Colonic mucosa (tissue), 4 donors: ENCODE results near the gene ARL14. TPM values are rescaled to one million over a fixed set of nuclear protein-coding genes. Genes with fewer than 3 reads are reported as not detected.
A peak's percentile ranks its signal among the peaks of the same experiment; 100 is the strongest.

Experiments
- DNase-seq: peaks from one replicate; pipeline ENCODE4 v3.0.0-alpha.2; 2020
- H3K27ac ChIP-seq: fragments of 200-600 bp; one replicate; pipeline ENCODE4 v1.8.0; 2021
- H3K27me3 ChIP-seq: fragments of 200-600 bp; one replicate; pipeline ENCODE4 v1.8.0; 2021
- H3K36me3 ChIP-seq: fragments of 200-600 bp; one replicate; pipeline ENCODE4 v1.8.0; 2021
- H3K4me1 ChIP-seq: fragments of 200-600 bp; one replicate; pipeline ENCODE4 v1.8.0; 2021; ENCODE audit warnings: mild to moderate bottlenecking
- H3K4me3 ChIP-seq: fragments of 200-600 bp; one replicate; pipeline ENCODE4 v1.8.0; 2021
- H3K9ac ChIP-seq, 2 donors: one replicate each; pipeline ENCODE4 v1.7.0; 2013; ENCODE audit warnings: control low read depth in 2 of 2, low read depth in 2 of 2, low read length in 2 of 2
- H3K9me3 ChIP-seq: fragments of 200-600 bp; one replicate; pipeline ENCODE4 v1.8.0; 2021
- intact Hi-C: fragments of 100-400 bp; cut with DNase I; formaldehyde crosslinking; loops from one replicate; pipeline ENCODE4 v1.14.1; 2022
- total RNA-seq, 2 donors: library from RNA; stranded (reverse); fragmentation: NEBNext Ultra II Directional in 1 of 2; extraction: Animal tissue kit (Norgen Biotek cat#: 25700) in 1 of 2; gene quantifications; one replicate each; pipeline ENCODE4 v1.2.1, GENCODE V29; 2021
- TF ChIP-seq, protein P1 (sequence below): fragments of 200-600 bp; IDR thresholded peaks from one replicate; pipeline ENCODE4 v1.8.0; 2022; ENCODE audit warnings: antibody characterized with exemption, mild to moderate bottlenecking
- donor health status: healthy.
- donor health status: DM: no; HTN: no; CAD: no.
- donor health status: DM: no; HTN: no; CAD: no.

The ARL14 gene
- total RNA-seq, 2 donors from 2014 or later = 17.6 to 44.1 TPM

DNA sequence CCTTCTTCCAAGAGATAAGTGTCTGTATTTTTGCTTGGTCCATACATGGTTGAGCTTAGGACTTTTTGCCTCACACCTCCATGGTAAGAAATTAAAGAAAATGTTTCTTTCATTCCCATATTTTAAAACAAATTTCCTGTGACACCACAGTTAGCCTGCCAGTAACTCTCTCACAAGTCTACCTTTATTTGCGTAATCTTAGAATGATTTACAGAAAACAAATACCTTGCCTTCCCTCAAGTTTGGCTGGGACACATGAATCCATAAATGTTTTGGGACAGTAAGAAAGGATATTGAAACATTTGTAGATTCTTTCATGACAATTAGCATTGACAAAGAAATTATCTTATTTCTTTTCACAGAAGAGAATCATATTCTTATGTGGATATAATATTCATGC is 3.8 kb upstream of the ARL14 start:
- Histone ChIP-seq H3K27me3 (no peaks in the 10 kb centered on the region), H3K4me1 (no peaks in the 10 kb centered on the region), H3K36me3 (no peaks in the 10 kb centered on the region), H3K9me3 (no peaks in the 10 kb centered on the region), H3K9ac (no peak overlapping the region), H3K4me3 (no peak overlapping the region), H3K27ac (peak overlapping the region; percentile 51)
- TF ChIP-seq, protein P1, sequence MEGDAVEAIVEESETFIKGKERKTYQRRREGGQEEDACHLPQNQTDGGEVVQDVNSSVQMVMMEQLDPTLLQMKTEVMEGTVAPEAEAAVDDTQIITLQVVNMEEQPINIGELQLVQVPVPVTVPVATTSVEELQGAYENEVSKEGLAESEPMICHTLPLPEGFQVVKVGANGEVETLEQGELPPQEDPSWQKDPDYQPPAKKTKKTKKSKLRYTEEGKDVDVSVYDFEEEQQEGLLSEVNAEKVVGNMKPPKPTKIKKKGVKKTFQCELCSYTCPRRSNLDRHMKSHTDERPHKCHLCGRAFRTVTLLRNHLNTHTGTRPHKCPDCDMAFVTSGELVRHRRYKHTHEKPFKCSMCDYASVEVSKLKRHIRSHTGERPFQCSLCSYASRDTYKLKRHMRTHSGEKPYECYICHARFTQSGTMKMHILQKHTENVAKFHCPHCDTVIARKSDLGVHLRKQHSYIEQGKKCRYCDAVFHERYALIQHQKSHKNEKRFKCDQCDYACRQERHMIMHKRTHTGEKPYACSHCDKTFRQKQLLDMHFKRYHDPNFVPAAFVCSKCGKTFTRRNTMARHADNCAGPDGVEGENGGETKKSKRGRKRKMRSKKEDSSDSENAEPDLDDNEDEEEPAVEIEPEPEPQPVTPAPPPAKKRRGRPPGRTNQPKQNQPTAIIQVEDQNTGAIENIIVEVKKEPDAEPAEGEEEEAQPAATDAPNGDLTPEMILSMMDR = no peak
- intact Hi-C loops = no loop called here
- DNase-seq = no peak

DNA sequence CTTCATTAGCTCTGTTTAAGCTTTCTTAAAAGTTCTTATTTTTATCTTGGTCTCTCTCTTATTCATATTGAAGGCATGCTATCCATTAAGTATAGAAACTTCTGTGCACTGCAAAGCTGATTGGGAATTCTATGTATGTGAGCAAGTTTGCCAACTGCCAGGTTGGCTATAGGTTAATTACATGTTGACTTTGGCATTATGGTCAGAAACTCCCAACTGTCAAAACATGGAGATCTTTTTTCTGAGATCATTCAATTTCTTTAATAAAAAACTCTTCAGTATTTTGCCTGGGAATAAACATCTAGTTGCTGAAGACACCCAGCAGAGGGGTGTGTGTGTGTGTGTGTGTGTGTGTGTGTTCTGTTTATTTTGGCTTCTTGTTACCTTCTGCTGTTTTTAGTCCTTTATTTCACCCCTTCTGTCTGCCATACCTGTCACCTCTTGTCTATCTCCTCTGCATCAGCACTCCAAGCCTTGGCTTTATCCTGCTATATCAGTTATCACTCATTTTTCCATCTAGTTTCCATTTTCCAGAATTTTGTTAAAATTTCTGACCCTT is 1.3 kb upstream of the ARL14 start:
- Histone ChIP-seq H3K27ac (peak overlapping the region; percentile 89), H3K4me3 (no peak overlapping the region), H3K9ac (peak overlapping the region in 1 of 2 donors; percentile 30), H3K27me3 (no peaks in the 10 kb centered on the region), H3K36me3 (no peaks in the 10 kb centered on the region), H3K9me3 (no peaks in the 10 kb centered on the region), H3K4me1 (no peaks in the 10 kb centered on the region)
- peak; percentile 29 for DNase-seq
- intact Hi-C loops = no loop called here
- TF ChIP-seq, protein P1 = no peak

DNA sequence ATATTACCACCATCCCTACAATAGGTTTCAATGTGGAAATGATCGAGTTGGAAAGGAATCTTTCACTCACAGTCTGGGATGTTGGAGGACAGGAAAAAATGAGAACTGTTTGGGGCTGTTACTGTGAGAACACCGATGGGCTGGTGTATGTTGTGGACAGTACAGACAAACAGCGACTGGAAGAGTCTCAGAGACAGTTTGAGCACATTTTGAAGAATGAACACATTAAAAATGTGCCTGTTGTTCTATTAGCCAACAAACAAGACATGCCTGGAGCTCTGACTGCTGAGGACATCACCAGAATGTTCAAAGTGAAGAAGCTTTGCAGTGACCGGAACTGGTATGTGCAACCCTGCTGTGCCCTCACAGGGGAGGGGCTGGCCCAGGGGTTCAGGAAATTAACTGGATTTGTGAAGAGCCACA is 510 bp downstream of the ARL14 start:
- no peaks in the 10 kb centered on the region for H3K9me3 ChIP-seq
- intact Hi-C loops = no loop called here
- peak overlapping the region; percentile 38 to 76 for H3K9ac ChIP-seq

DNA sequence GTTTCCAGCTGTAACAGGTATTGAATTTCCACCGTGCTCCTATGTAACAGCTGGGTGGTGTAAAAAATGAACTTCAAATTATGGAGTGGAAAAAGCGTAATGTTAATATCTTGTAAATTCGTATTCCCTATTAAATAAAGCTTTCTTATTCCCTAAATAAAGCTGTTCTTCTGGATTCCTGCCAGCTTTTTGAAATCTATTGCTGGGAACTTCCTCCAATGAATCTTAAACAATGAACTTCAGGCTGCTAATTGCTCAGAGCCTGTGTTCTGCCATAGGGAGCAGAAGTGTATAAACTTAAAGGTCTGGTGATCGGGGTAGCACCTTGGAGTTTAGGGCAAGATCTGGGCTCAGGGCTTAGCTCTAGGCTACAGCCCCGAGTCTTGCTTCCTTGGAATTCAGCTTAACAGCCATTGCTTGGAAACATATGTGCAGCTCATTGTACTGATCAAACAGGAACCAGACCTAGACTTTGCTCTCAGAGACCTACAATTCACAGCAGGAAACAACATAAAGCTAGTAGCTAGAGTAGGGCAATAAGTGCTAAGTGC is 1.4 kb downstream of the ARL14 start:
- Histone ChIP-seq H3K27ac (peak overlapping the region; percentile 89), H3K4me3 (peak overlapping the region; percentile 42), H3K27me3 (no peaks in the 10 kb centered on the region), H3K9ac (peak overlapping the region; percentile 56 to 76), H3K4me1 (no peaks in the 10 kb centered on the region), H3K9me3 (no peaks in the 10 kb centered on the region), H3K36me3 (no peaks in the 10 kb centered on the region)
- intact Hi-C loops = no loop called here
- TF ChIP-seq, protein P1 = no peak
- DNase-seq = peak; percentile 59

More for the DNA sequence above, 510 bp downstream of the ARL14 start:
- Histone ChIP-seq H3K27ac (peak overlapping the region; percentile 89), H3K4me3 (peak overlapping the region; percentile 42), H3K36me3 (no peaks in the 10 kb centered on the region), H3K27me3 (no peaks in the 10 kb centered on the region), H3K4me1 (no peaks in the 10 kb centered on the region)
- DNase-seq = peak; percentile 36
- TF ChIP-seq, protein P1 = no peak

DNA sequence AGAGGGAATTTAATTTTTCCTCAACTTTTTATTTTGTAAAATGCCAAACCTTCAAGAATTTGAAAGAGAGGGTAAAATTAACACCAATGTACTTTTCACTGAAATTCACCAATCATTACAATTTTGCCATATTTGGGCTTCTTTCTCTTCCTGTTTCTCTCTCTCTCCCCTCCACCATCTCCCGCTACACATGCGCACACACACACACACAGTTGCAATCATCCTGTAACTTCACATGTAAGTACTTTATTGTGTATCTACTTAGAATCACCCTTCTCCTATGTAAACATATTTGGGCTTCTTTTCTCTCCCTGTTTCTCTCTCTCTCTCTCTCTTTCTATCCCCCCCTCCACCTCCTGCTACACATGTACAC is 7.4 kb downstream of the ARL14 start:
- Histone ChIP-seq H3K27me3 (no peaks in the 10 kb centered on the region), H3K9me3 (no peaks in the 10 kb centered on the region), H3K27ac (no peak overlapping the region), H3K9ac (no peak overlapping the region), H3K4me3 (no peak overlapping the region), H3K4me1 (no peaks in the 10 kb centered on the region), H3K36me3 (no peaks in the 10 kb centered on the region)
- TF ChIP-seq, protein P1 = no peak
- intact Hi-C loops = no loop called here
- no peak for DNase-seq
